ENCODE data around the gene HPS1. TPM values are rescaled to one million over a fixed set of nuclear protein-coding genes. Genes with fewer than 3 reads are reported as not detected.

The HPS1 gene
- total and polyA plus RNA-seq, 2 experiments from 2014 or later, result 21.4 to 51.2 TPM

DNA sequence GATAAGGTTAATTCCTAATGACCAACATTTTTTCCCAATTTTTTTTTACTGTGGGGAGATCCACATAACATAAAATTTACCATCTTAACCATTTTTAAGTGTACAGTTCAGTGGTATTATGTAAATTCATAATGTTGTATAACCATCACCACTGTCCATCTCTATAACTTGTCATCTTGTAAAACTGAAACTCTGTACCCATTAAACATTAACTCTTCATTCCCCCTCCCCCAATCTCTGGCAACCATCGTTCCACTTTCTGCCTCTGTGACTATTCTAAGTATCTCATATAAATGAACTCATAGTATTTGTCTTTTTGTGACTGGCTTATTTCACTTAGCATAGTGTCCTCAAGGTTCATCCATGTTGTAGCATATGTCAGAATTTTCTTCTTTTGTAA is 46.0 kb upstream of the HPS1 start:
- no peak overlapping the region for H3K4me3 ChIP-seq
- no peaks in the 10 kb centered on the region for H3K79me2 ChIP-seq (replicated peaks; ENCODE audit: insufficient read depth)
- Mint-ChIP-seq H3K9me3 (peaks cover 16% of the 10 kb centered on the region), H3K27me3 (ENCODE audit: insufficient read depth, low read depth, poor library complexity) (peaks cover under 1% of the 10 kb centered on the region), H3K36me3 (ENCODE audit: low read depth) (peaks cover 11% of the 10 kb centered on the region; the same call in 2 of the 3 replicates), H3K27ac (no peak overlapping the region), H3K4me1 (peaks cover 3% of the 10 kb centered on the region; the same call in 2 of the 3 replicates), H3K4me3 (no peak overlapping the region)
- ATAC-seq (no peak), DNase-seq (ENCODE audit: low spot score) (no peak)
- no peaks in the 10 kb centered on the region for H3K27me3 ChIP-seq (ENCODE audit: insufficient read depth)
- no peaks in the 10 kb centered on the region for H3K9me2 ChIP-seq (ENCODE audit: insufficient read depth)
- H3K27ac ChIP-seq (ENCODE audit: low read depth), result no peak overlapping the region
- H3K4me1 ChIP-seq (ENCODE audit: insufficient read depth), result no peaks in the 10 kb centered on the region
- H3K36me3 ChIP-seq (ENCODE audit: insufficient read depth), result no peaks in the 10 kb centered on the region
- no peak overlapping the region for H3K4me2 ChIP-seq
- H3F3A ChIP-seq (replicated peaks; ENCODE audit: low read depth), result no peaks in the 10 kb centered on the region
- no peak overlapping the region for H2AFZ ChIP-seq
- TF ChIP-seq ZNF114 (CRISPR knock-in tag; IDR thresholded peaks at IDR 0.05), result no peak
- TF ChIP-seq, protein P1, sequence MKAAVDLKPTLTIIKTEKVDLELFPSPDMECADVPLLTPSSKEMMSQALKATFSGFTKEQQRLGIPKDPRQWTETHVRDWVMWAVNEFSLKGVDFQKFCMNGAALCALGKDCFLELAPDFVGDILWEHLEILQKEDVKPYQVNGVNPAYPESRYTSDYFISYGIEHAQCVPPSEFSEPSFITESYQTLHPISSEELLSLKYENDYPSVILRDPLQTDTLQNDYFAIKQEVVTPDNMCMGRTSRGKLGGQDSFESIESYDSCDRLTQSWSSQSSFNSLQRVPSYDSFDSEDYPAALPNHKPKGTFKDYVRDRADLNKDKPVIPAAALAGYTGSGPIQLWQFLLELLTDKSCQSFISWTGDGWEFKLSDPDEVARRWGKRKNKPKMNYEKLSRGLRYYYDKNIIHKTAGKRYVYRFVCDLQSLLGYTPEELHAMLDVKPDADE (IDR thresholded peaks at IDR 0.05), result no peak
- TF ChIP-seq STAT1 (IDR thresholded peaks at IDR 0.05; ENCODE audit: unreplicated experiment), result no peak
- no peak for TF ChIP-seq EZH2phosphoT487 (IDR thresholded peaks at IDR 0.05; ENCODE audit: unreplicated experiment)
- TF ChIP-seq EZH2 (IDR thresholded peaks at IDR 0.05; ENCODE audit: low read depth, unreplicated experiment), result no peak
- TF ChIP-seq JUNB (IDR thresholded peaks at IDR 0.05; ENCODE audit: unreplicated experiment), result no peak
- TF ChIP-seq, protein P2, sequence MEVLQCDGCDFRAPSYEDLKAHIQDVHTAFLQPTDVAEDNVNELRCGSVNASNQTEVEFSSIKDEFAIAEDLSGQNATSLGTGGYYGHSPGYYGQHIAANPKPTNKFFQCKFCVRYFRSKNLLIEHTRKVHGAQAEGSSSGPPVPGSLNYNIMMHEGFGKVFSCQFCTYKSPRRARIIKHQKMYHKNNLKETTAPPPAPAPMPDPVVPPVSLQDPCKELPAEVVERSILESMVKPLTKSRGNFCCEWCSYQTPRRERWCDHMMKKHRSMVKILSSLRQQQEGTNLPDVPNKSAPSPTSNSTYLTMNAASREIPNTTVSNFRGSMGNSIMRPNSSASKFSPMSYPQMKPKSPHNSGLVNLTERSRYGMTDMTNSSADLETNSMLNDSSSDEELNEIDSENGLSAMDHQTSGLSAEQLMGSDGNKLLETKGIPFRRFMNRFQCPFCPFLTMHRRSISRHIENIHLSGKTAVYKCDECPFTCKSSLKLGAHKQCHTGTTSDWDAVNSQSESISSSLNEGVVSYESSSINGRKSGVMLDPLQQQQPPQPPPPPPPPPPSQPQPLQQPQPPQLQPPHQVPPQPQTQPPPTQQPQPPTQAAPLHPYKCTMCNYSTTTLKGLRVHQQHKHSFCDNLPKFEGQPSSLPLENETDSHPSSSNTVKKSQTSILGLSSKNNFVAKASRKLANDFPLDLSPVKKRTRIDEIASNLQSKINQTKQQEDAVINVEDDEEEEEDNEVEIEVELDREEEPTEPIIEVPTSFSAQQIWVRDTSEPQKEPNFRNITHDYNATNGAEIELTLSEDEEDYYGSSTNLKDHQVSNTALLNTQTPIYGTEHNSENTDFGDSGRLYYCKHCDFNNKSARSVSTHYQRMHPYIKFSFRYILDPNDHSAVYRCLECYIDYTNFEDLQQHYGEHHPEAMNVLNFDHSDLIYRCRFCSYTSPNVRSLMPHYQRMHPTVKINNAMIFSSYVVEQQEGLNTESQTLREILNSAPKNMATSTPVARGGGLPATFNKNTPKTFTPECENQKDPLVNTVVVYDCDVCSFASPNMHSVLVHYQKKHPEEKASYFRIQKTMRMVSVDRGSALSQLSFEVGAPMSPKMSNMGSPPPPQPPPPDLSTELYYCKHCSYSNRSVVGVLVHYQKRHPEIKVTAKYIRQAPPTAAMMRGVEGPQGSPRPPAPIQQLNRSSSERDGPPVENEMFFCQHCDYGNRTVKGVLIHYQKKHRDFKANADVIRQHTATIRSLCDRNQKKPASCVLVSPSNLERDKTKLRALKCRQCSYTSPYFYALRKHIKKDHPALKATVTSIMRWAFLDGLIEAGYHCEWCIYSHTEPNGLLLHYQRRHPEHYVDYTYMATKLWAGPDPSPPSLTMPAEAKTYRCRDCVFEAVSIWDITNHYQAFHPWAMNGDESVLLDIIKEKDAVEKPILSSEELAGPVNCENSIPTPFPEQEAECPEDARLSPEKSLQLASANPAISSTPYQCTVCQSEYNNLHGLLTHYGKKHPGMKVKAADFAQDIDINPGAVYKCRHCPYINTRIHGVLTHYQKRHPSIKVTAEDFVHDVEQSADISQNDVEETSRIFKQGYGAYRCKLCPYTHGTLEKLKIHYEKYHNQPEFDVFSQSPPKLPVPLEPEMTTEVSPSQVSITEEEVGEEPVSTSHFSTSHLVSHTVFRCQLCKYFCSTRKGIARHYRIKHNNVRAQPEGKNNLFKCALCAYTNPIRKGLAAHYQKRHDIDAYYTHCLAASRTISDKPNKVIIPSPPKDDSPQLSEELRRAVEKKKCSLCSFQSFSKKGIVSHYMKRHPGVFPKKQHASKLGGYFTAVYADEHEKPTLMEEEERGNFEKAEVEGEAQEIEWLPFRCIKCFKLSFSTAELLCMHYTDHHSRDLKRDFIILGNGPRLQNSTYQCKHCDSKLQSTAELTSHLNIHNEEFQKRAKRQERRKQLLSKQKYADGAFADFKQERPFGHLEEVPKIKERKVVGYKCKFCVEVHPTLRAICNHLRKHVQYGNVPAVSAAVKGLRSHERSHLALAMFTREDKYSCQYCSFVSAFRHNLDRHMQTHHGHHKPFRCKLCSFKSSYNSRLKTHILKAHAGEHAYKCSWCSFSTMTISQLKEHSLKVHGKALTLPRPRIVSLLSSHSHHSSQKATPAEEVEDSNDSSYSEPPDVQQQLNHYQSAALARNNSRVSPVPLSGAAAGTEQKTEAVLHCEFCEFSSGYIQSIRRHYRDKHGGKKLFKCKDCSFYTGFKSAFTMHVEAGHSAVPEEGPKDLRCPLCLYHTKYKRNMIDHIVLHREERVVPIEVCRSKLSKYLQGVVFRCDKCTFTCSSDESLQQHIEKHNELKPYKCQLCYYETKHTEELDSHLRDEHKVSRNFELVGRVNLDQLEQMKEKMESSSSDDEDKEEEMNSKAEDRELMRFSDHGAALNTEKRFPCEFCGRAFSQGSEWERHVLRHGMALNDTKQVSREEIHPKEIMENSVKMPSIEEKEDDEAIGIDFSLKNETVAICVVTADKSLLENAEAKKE (CRISPR knock-in tag; IDR thresholded peaks at IDR 0.05), result no peak
- no peak for TF ChIP-seq POLR2AphosphoS5 (IDR thresholded peaks at IDR 0.05; ENCODE audit: low read depth)
- TF ChIP-seq, protein P3, sequence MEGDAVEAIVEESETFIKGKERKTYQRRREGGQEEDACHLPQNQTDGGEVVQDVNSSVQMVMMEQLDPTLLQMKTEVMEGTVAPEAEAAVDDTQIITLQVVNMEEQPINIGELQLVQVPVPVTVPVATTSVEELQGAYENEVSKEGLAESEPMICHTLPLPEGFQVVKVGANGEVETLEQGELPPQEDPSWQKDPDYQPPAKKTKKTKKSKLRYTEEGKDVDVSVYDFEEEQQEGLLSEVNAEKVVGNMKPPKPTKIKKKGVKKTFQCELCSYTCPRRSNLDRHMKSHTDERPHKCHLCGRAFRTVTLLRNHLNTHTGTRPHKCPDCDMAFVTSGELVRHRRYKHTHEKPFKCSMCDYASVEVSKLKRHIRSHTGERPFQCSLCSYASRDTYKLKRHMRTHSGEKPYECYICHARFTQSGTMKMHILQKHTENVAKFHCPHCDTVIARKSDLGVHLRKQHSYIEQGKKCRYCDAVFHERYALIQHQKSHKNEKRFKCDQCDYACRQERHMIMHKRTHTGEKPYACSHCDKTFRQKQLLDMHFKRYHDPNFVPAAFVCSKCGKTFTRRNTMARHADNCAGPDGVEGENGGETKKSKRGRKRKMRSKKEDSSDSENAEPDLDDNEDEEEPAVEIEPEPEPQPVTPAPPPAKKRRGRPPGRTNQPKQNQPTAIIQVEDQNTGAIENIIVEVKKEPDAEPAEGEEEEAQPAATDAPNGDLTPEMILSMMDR (conservative IDR thresholded peaks at IDR 0.05; ENCODE audit: low read depth in 2 of 2), result no peak
- no peak for TF ChIP-seq ZNF331 (CRISPR knock-in tag; IDR thresholded peaks at IDR 0.05; ENCODE audit: low read depth)
- TF ChIP-seq CREB1 (CRISPR knock-in tag; IDR thresholded peaks at IDR 0.05; ENCODE audit: low read depth), result no peak
- H4K20me1 ChIP-seq (replicated peaks; ENCODE audit: insufficient read depth), result no peaks in the 10 kb centered on the region
